ENCODE measurements around the gene AS3MT.
"Not testable (repeated sequence)": the region's sequence is repeated elsewhere in the genome, so short reads cannot be mapped to it uniquely, and the experiment has no call there.

AS3MT gene

GRCh38 chr10:102923601-102924000, 54.3 kb downstream of the AS3MT start:
- TF ChIP-seq EZH2 (optimal IDR thresholded peaks at IDR 0.05; ENCODE audit: low read depth, low read length), result no peak
- no peak for TF ChIP-seq CTCF (IDR thresholded peaks at IDR 0.05; ENCODE audit: low read length)
- TF ChIP-seq EZH2phosphoT487 (IDR thresholded peaks at IDR 0.05; ENCODE audit: low read length), result no peak
- Histone ChIP-seq H3K4me1 (ENCODE audit: low read length) (peaks cover 9% of the 10 kb centered on the region; the same call in 1 of the 2 replicates), H3K4me2 (ENCODE audit: low read depth, low read length) (no peak overlapping the region), H3F3A (ENCODE audit: insufficient read depth, low read length) (no peaks in the 10 kb centered on the region), H3K4me3 (ENCODE audit: low read length) (no peak overlapping the region), H3K9me2 (replicated peaks; ENCODE audit: insufficient read depth, low read length) (no peaks in the 10 kb centered on the region), H3K27me3 (replicated peaks; ENCODE audit: insufficient read depth, low read length) (no peaks in the 10 kb centered on the region), H4K20me1 (ENCODE audit: insufficient read depth, low read length) (no peaks in the 10 kb centered on the region), H3K9ac (ENCODE audit: low read length) (no peak overlapping the region), H2AFZ (ENCODE audit: low read length) (no peak overlapping the region), H3K9me3 (replicated peaks; ENCODE audit: insufficient read depth, low read length) (no peaks in the 10 kb centered on the region), H3K79me2 (ENCODE audit: low read length) (peaks cover 11% of the 10 kb centered on the region), H3K36me3 (replicated peaks; ENCODE audit: insufficient read depth, low read length) (no peaks in the 10 kb centered on the region), H3K27ac (ENCODE audit: low read length) (no peak overlapping the region)
- DNase-seq, result no peak

DNA sequence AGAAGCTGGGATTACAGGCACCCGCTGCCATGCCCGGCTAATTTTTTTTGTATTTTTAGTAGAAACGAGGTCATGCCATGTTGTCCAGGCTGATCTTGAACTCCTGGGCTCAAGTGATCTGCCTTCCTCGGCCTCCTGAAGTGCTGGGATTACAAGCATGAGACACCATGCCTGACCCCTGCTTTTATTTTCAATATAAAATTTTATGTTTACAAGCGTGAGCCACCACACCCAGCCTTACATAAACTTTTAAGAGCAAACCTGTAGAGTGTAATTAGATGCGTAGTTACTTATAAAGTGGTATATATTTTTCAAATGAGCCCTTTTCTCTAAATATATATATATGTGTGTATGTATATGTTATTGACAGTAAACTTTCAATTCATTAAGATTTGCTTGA, 57.6 kb downstream of the AS3MT start:
- Histone ChIP-seq H3K27me3 (replicated peaks; ENCODE audit: insufficient read depth, low read length) (no peaks in the 10 kb centered on the region), H3K36me3 (replicated peaks; ENCODE audit: insufficient read depth, low read length) (no peaks in the 10 kb centered on the region), H3K9ac (ENCODE audit: low read length) (no peak overlapping the region), H3K79me2 (ENCODE audit: low read length) (no peaks in the 10 kb centered on the region), H3K4me3 (ENCODE audit: low read length) (no peak overlapping the region), H4K20me1 (ENCODE audit: insufficient read depth, low read length) (no peaks in the 10 kb centered on the region), H3K9me2 (replicated peaks; ENCODE audit: insufficient read depth, low read length) (no peaks in the 10 kb centered on the region), H3K4me1 (ENCODE audit: low read length) (no peaks in the 10 kb centered on the region), H3K9me3 (replicated peaks; ENCODE audit: insufficient read depth, low read length) (no peaks in the 10 kb centered on the region), H3K27ac (ENCODE audit: low read length) (no peak overlapping the region), H3F3A (ENCODE audit: insufficient read depth, low read length) (no peaks in the 10 kb centered on the region), H2AFZ (ENCODE audit: low read length) (no peak overlapping the region), H3K4me2 (ENCODE audit: low read depth, low read length) (no peak overlapping the region)
- no peak for DNase-seq
- TF ChIP-seq EZH2phosphoT487 (IDR thresholded peaks at IDR 0.05; ENCODE audit: low read length) (no peak), EZH2 (optimal IDR thresholded peaks at IDR 0.05; ENCODE audit: low read depth, low read length) (no peak), CTCF (IDR thresholded peaks at IDR 0.05; ENCODE audit: low read length) (no peak)

DNA sequence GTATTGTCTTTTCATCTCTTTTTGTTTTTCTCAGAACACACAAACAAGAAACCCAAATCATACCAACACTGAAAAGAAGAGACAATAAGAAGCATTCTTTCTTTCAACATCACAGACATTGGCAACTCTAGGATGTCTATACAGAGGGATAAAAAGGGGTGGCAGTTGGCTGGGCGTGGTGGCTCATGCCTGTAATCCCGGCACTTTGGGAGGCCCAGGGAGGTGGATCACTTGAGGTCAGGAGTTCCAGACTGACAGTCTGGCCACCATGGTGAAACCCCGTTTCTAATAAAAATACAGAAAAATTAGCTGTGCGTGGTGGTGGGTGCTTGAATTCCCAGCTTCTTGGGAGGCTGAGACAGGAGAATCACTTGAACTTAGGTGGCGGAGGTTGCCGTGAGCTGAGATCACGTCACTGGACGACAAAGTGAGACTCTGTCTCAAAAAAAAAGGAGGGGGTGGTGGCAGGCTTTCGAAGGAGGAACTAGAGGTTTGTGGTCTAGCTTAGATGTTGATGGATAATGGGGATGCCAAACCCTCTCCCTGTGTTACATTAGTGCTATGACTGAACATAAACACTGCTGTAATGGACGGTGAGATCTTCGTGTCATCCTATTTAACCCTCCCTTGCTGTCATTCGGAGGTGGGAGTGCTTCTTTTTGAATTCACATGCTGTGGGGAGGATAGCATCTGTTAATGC, 58.2 kb downstream of the AS3MT start:
- Histone ChIP-seq H3K27me3 (replicated peaks; ENCODE audit: insufficient read depth, low read length) (no peaks in the 10 kb centered on the region), H3K79me2 (ENCODE audit: low read length) (no peaks in the 10 kb centered on the region), H3K27ac (ENCODE audit: low read length) (no peak overlapping the region), H3K4me1 (ENCODE audit: low read length) (no peaks in the 10 kb centered on the region), H3K36me3 (replicated peaks; ENCODE audit: insufficient read depth, low read length) (no peaks in the 10 kb centered on the region), H3K9me2 (replicated peaks; ENCODE audit: insufficient read depth, low read length) (no peaks in the 10 kb centered on the region), H3K9me3 (replicated peaks; ENCODE audit: insufficient read depth, low read length) (no peaks in the 10 kb centered on the region), H3K9ac (ENCODE audit: low read length) (no peak overlapping the region), H3K4me3 (ENCODE audit: low read length) (no peak overlapping the region), H3K4me2 (ENCODE audit: low read depth, low read length) (no peak overlapping the region), H4K20me1 (ENCODE audit: insufficient read depth, low read length) (no peaks in the 10 kb centered on the region), H3F3A (ENCODE audit: insufficient read depth, low read length) (no peaks in the 10 kb centered on the region), H2AFZ (ENCODE audit: low read length) (no peak overlapping the region)
- TF ChIP-seq CTCF (IDR thresholded peaks at IDR 0.05; ENCODE audit: low read length), result no peak
- TF ChIP-seq EZH2 (optimal IDR thresholded peaks at IDR 0.05; ENCODE audit: low read depth, low read length), result no peak
- TF ChIP-seq EZH2phosphoT487 (IDR thresholded peaks at IDR 0.05; ENCODE audit: low read length), result no peak
- no peak for DNase-seq

DNA sequence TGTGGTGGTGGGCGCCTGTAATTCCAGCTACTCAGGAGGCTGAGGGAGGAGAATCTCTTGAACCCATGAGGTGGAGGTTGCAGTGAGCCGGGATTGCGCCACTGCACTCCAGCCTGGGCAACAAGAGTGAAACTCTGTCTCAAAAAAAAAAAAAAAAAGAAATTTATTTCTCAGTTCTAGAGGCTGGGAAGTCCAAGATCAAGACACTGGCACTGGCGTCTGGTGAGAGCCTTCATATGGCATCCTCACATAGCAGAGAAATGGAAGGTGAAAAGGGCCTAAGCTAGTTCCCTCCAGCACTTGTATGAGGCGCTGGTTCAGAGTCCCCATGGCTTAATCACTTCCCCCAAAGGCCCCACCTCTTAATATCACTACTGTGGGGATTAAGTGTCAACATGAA, 59.2 kb downstream of the AS3MT start:
- H3K4me3 ChIP-seq (ENCODE audit: low read length); DNase-seq; H3K9ac ChIP-seq (ENCODE audit: low read length); H3K36me3 ChIP-seq (replicated peaks; ENCODE audit: insufficient read depth, low read length); H2AFZ ChIP-seq (ENCODE audit: low read length); H4K20me1 ChIP-seq (ENCODE audit: insufficient read depth, low read length); H3K27ac ChIP-seq (ENCODE audit: low read length); H3K4me2 ChIP-seq (ENCODE audit: low read depth, low read length); H3K4me1 ChIP-seq (ENCODE audit: low read length); H3K27me3 ChIP-seq (replicated peaks; ENCODE audit: insufficient read depth, low read length); H3F3A ChIP-seq (ENCODE audit: insufficient read depth, low read length); H3K79me2 ChIP-seq (ENCODE audit: low read length); H3K9me2 ChIP-seq (replicated peaks; ENCODE audit: insufficient read depth, low read length); H3K9me3 ChIP-seq (replicated peaks; ENCODE audit: insufficient read depth, low read length): not testable (repeated sequence)

All from MM.1S (cell line).